T follicular helper cell (primary cell): ENCODE data around the gene TBC1D17.

Experiments
- DNase-seq: peaks from one replicate; pipeline ENCODE4 v3.0.0-alpha.2; 2020; ENCODE audit warnings: low read depth

TBC1D17 gene

GRCh38 chr19:49877879-49878743 is 609 bp downstream of the TBC1D17 start:
- peak; percentile 98 for DNase-seq

- DNase-seq: no peak
These were observed 1.2 kb downstream of the TBC1D17 start for GRCh38 chr19:49878744-49879070.

GRCh38 chr19:49879243-49879963 is 1.9 kb downstream of the TBC1D17 start:
- DNase-seq: no peak

GRCh38 chr19:49880162-49880869 is 2.8 kb downstream of the TBC1D17 start:
- DNase-seq: no peak

- no peak for DNase-seq
These were observed 3.7 kb downstream of the TBC1D17 start for GRCh38 chr19:49881186-49881585.

GRCh38 chr19:49881672-49882394 is 4.3 kb downstream of the TBC1D17 start:
- DNase-seq: no peak

GRCh38 chr19:49882643-49883042 is 5.1 kb downstream of the TBC1D17 start:
- DNase-seq: no peak

GRCh38 chr19:49883094-49883493 is 5.6 kb downstream of the TBC1D17 start:
- DNase-seq: no peak

- DNase-seq: no peak
These were observed 6.6 kb downstream of the TBC1D17 start for GRCh38 chr19:49884109-49884508.

- DNase-seq: no peak
These were observed 7.3 kb downstream of the TBC1D17 start for GRCh38 chr19:49884760-49885159.

- DNase-seq: no peak
These were observed 9.6 kb downstream of the TBC1D17 start for GRCh38 chr19:49887037-49887664.

- DNase-seq: no peak
These were observed 10.4 kb downstream of the TBC1D17 start for GRCh38 chr19:49887665-49888509.

GRCh38 chr19:49888510-49888824 is 11.0 kb downstream of the TBC1D17 start:
- DNase-seq: no peak

- no peak for DNase-seq
These were observed 11.7 kb downstream of the TBC1D17 start for GRCh38 chr19:49889038-49889686.

- peak; percentile 63 for DNase-seq
These were observed 12.3 kb downstream of the TBC1D17 start for GRCh38 chr19:49889687-49890348.

- peak; percentile 64 for DNase-seq
These were observed 13.1 kb downstream of the TBC1D17 start for GRCh38 chr19:49890349-49891311.

GRCh38 chr19:49891393-49891792 is 13.9 kb downstream of the TBC1D17 start:
- no peak for DNase-seq

- no peak for DNase-seq
These were observed 15.2 kb downstream of the TBC1D17 start for GRCh38 chr19:49892716-49893115.
